Eye (tissue), 1 donor: ENCODE measurements around the gene CNIH2.
"Not testable (repeated sequence)": the region's sequence is repeated elsewhere in the genome, so short reads cannot be mapped to it uniquely, and the experiment has no call there.

Source experiments
- DNase-seq: peaks from one replicate; pipeline ENCODE4 v3.0.0-alpha.2; 2015

Gene CNIH2

DNA sequence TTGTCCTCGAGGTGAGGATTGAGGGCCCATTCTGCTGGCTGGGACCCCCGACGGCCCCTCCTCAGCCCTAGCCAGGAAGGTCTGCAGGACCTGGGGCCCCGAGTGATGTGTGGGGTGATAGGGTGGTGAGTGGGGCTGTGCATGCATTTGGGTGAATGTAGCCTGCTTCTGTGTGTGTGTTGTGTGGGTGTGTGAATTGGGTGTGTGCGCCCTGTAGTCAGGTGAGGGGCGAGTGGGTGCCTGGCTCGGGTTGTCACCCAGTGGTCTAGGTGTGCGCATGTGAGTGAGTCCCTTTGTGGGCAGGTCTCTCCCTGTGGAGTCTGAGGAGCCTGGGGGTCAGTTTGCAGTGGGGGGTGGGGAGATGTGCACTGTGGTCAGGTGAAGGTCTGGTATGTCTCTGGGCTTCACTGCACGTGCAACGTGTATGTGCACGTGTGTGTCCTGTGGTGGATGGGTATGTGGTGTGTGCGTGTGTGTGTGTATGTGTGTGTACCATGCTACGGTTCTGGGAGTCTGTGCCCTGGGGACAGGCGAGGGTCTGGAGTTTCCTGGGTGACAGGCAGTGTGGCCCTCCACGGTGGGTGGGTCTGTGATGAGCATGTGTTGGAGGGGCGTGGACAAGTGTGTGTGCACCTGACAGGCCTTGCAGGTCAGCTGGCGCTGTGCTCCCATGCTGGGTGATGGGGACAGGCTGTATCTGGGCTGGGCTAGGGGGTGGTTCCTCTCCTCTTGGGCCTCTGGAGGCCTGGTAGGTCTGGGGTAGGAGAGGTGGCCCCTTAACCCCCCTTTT is 14.8 kb downstream of the CNIH2 start:
- no peak for DNase-seq

DNA sequence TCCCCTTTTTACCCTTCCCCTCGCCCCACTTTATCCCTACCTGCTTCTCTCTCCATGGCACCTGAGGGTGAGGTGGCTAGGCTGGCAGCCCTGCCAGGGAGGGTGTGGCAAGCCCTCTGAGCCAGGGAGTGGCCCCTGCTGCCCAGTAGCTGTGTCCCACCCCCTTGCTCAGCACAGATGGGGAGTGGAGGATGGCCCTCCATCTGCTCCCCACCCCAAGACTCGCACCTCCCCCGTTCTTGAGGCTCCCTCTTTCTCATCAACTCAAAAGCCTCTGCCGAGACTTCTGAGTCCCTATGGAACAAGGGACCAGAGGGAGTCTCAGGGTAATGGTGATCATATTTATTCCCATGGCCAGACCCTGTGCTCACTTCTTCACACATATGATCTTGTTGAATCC is 15.4 kb downstream of the CNIH2 start:
- no peak for DNase-seq

DNA sequence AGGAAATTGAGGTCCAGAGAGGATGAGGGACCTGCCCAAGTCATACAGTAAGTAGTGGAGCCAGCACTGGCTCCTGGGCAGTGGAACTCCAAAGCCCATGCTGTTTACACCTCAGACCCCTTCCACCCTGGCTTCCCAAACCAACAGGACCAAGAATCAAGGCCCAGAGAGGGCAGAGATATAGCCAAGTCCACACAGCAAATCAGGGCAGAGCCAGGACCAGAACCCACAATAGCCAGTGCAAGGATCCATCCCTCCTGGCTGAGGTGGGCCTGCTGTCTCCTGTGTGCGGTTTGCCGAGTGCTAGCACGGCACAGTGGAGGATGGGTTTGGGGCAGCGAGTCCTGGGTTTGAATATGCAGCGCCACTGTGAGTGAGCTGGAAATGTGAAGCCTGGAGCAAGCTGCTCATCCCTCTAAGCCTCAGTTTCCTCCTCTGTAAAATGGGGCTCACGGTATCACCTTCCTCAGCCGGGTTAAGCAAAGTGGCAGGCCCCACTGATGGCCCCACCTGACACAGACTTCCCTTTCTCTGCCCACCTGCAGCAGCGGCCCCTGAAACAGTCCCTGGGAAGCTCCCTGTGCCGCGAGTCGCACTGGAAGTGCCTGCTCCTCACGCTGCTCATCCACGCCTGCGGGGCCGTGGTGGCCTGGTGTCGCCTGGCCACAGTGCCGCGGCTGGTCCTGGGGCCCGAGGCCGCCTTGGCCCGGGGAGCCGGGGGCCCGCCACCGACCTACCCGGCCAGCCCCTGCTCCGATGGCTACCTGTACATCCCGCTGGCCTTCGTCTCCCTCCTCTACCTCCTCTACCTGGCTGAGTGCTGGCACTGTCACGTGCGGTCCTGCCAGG is 16.0 kb downstream of the CNIH2 start:
- DNase-seq = no peak

DNA sequence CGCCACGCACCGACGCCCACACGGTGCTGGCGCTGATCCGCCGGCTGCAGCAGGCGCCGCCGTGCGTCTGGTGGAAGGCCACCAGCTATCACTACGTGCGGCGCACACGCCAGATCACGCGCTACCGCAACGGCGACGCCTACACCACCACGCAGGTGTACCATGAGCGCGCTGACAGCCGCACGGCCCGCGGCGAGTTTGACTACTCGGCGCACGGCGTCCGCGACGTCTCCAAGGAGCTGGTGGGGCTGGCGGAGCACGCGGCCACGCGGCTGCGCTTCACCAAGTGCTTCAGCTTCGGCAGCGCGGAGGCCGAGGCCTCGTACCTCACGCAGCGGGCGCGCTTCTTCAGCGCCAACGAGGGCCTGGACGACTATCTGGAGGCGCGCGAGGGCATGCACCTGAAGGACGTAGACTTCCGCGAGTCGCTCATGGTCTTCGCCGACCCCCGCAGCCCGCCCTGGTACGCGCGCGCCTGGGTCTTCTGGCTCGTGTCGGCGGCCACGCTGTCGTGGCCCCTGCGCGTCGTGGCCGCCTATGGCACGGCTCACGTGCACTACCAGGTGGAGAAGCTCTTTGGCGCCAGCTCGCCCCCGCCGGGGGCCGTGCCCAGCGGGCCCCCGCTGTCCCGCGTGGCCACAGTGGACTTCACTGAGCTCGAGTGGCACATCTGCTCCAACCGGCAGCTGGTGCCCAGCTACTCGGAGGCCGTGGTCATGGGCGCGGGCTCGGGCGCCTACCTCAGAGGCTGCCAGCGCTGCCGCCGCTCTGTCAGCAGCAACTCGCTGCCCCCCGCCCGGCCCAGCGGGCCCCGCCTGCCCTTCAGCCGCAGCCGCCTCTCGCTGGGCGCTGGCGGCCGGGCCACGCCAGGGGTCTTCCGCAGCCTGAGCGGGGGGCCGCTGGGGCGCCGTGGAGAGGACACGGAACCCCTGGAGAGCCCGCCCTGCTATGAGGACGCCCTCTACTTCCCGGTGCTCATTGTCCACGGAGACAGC is 16.9 kb downstream of the CNIH2 start:
- no peak for DNase-seq

DNA sequence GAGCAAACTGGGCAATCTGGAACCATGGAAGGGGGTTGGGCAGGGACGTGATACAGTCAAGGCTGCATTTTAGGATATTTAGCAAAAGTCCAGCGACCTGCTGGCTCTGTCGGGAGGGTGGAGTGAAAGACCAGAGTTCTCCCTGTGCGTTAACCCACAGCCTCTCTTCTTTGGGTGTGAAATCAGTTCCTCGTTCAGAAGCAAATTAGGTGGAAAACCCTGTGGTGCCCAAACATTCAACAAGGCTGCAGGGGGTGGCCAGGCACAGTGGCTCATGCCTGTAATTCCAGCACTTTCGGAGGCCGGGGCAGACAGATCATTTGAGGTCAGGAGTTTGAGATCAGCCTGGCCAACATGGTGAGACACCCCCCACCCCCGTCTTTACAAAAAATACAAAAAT is 19.6 kb downstream of the CNIH2 start:
- DNase-seq = no peak

DNA sequence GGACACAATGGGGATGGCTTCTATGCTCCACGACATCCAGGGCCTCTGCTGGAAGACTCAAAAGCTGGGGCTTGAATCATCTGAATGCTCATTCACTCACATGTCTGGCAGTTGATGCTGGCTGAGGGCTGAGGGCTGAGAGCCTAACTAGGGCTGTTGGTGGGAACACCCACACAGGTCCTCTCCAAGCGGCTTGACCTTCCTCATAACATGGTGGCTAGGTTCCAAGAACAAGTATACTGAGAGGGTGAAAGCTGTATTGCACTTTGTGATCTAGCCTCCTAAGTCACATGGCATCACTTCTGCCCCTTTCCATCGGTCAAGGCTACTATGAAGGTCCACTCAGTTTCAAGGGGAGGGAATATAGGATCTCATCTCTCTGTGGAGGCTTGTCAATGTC is 21.2 kb downstream of the CNIH2 start:
- no peak for DNase-seq

DNA sequence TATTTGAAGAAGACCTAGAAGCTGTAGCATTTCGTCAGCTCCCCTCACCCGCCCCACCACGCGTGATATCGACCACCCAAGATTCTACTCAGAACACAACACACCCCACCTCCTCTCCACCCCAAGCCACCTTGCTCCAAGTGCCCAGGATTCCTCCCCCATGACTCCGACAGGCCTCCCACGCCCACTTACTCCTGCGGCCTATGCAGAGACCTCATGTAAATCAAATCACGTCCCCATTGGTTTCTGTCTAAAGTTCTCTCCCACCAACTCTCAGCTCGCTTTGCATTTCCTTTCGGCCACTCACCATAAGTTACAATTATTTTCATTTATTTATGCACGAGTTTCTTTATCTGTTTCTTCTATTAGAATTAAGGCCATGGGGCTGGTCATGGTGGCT is 24.7 kb downstream of the CNIH2 start:
- no peak for DNase-seq

DNA sequence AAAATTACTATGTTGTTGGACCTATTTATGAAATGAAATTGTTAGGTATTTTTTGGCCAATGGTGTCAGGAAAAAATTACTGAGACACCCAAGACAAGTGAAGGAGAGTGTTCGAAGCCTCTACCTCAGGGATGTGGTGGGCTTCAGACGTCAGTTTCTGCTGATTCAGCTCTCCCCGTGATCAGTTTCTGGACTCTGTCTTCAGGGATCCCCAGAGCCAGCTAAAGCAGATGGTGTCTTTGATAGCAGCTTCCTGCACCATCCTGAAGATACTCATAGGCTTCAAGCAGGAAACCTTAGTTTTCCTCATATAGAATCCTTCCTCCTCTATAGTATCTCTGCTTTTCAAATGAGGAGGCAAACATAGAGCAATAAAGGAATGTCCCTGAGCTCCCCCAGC is 31.5 kb downstream of the CNIH2 start:
- DNase-seq = no peak

DNA sequence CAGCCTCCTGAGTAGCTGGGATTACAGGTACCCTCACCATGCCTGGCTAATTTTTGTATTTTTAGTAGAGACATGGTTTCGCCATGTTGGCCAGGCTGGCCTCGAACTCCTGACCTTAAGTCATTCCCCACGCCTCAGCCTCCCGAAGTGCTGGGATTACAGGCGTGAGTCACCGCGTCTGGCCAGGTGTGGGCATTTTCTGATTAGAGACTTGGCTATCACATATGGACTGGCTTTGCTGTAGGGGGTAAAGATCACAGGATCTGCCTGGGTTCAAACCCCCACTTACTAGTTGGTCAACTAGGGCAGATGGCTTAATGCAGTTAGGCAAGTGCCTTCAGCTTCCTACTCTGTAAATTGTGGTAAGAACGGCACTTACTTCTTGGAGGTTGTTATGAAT is 32.3 kb downstream of the CNIH2 start:
- DNase-seq = no peak

DNA sequence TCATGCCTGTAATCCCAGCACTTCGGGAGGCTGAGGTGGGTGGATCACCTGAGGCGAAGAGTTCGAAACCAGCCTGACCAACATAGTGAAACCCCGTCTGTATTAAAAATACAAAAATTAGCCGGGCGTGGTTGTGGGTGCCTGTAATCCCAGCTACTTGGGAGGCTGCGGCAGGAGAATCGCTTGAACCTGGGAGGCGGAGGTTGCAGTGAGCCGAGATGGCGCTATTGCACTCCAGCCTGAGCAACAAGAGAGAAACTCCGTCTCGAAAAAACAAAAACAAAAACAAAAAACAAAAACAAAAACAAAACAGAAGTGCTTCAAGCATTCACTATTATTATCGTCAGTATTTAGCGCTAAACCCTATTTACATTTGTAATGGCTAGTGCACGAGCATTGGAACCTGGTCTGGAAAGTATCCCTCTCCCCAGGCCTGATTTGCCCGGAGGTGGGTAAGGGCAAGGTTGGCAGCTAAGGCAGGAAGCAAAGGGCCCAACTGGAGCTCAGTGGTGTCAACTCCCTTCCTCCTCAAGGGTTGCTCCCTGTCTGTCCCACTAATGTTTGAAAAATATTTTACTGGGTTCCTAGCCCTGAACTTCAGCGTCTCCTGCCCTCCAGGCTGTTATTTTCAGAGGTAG is 32.9 kb downstream of the CNIH2 start:
- DNase-seq = not testable (repeated sequence)

DNA sequence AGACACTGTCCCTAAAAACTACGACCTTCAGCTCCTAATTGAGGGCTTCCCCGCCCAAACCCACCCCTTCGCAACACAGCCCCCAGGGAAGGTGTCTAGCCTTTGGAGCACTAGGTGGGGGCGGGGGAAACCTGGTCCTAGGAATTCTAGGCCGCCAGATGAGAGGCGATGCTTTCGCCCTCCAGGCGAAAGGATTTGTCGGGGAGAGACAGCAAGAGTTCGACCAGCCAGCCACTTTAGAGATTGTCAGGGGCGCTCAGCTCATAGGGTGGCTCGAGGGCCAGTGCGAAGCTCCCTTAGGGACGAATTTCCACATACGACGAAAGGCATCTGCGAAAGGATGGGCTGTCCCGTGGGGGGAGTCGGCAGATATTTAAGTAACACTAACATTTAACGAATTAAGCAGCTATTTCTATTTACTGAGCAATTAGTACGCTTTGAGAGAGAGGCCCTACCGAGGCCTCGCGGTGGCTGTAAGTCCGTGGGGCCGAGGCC is 33.5 kb downstream of the CNIH2 start:
- DNase-seq = no peak

DNA sequence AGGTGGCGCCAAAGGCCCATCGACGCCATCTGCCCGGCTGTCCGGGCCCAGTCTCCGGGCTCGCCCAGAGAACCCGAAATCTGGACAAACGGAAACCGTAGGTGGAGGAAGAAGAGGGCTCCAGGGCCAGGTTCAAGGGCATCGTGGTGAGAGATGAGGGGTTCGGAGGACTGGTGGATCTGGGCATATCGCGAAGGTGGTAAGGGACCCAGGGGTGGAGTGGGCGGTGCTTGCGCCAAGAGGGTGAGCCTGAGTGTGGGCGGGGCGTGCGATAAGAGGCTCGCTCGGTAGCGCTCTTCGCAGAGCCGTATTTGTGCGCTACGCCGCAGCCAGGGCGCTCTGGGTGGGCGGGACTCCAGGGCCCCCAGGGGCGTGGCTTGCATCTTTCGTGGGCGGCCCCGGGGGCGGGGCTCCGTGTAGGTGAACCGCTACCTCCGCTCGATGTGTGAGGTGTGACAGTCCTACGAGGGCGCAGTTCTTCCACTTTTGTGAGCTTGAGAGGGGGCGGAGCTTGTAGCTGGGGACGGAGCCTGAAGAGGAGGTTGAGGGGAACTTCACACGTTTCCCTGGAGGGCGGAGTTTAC is 34.1 kb downstream of the CNIH2 start:
- DNase-seq = peak; percentile 96

DNA sequence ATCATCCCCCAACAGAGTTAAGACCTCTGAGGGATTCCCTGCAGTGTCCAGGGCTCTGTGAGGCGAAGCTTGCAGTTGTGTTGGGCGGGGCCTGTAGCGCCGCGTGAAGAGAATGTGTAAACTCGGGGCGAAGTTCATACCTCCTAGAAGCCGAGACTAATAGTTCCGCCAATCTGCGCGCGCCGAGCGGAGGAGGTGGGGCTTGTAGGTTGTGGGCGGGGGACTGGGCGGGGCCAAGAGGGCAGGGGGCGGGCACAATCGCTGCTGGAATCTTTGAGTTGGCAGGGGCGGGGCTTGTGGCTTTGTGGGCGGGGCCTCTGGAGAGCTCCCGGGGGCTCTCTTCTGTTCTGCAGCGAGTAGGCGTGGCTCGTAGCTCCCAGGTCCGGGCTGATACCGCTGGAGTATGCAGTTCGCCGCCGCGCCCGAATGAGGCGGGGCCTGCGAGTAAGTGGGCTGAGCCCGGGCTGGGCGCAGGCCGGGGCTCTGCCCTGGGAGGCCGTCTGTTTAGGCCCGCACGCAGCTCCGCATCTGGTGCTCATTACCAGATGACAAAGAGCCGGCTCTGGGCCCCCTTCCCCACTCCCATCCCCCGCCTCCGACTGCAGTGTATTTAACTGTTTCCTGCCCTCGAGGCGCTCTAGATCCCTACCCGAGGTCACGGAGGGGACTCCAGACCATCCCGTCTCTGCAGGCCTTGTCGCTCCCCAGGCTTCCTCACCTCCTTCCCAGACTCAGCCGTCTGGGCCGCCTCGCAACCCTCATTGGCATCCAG is 34.8 kb downstream of the CNIH2 start:
- peak; percentile 98 for DNase-seq

DNA sequence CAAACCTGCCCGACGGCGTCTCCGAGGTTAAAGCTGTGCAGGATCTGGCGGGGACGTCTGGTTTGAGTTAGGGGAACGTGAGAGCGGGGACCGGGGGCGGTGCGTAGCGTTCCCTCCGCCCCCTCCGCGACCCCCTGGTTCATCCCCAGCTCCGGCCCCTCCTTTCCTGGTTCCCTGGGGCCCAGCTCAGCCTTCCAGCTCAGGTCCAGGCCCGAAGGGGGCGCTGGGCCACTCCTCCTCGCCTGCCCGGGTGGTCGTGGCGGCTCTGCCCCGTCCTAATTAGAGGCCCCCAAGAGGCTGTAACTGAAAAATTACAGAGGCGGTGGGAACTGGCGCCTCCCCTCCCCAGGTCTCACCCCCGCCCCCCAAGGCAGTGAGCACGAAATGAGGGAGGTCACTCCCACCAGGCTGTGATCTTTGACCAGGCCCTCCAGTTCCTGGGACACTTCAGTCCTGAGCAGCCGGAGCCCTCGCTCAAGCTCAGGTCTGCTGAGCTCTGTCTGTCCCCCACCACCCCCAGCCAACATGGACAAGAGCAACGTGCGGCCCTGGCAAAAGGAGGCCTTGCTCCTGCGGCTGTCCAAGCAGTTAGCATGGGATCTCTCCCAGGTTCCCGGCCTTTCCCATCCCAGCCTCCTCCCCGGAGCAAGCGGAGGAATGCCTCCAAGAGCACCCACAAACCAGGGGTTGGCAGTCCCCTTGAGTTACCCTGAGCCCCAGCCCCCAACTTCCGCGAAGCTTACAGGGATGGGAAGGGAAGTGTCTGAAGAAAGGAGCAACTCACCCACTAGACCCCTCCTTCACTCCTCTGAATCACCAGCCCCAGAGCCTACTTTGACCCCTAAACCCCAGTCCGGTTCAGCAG is 35.6 kb downstream of the CNIH2 start:
- peak; percentile 95 for DNase-seq

DNA sequence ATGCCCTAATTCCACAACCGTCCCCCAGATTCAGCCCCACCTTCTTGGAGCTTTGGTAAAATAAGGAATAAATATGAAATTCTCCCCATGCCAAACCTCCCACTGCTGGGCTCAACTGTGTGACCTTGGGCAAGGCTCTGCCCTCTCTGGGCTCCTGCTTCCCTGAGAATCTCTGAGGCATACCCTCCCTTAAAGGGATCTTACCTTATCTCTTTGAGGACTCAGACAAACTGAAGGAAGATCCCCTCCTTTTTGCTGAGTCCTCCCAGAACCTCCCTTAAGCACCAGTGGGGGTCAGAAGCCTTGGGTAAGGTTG is 36.2 kb downstream of the CNIH2 start:
- DNase-seq = no peak

DNA sequence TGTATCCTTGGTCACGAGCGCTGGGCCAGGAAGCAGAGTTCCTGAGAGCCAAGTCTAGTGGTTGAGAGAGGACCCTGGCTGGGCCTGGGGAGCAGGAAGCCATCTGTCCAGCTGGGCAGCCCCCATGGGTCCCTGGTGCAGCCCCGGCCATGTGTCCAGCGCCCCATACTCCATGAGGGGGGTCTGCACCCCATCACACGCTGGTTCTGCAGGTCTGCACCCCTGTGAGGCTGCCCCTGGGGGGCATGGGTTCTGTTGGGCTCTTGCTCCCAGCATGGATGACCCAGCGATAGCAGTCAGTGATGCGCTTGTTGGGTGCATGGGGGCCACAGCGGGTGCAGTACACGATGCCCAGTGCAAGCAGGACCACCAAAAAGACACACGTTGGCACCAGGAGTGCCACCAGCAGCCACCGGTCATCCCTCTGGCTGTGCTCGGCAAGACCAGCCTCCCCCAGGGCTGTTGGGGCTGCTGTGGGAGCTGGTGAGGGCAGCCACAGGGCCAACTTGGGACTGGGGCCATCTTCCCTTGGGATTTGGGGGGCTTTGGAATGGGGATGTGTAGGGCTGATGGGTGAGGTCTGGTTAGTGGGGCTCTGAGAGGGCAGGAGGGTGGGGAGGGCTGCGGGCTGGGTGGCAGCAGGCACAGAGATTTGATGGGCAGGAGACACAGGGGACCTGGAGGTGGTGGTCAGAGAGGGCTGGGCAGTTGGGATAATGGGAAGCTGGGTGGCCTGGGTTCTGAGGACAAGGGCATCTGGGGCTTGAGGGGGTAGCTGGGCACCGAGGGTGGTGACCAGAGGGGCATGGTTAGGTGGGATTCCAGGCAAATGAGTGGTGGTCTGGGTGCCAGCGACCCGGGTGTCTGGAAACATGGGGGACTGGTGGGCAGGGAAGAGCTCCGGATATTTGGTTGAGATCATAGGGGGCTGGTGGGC is 36.9 kb downstream of the CNIH2 start:
- no peak for DNase-seq

DNA sequence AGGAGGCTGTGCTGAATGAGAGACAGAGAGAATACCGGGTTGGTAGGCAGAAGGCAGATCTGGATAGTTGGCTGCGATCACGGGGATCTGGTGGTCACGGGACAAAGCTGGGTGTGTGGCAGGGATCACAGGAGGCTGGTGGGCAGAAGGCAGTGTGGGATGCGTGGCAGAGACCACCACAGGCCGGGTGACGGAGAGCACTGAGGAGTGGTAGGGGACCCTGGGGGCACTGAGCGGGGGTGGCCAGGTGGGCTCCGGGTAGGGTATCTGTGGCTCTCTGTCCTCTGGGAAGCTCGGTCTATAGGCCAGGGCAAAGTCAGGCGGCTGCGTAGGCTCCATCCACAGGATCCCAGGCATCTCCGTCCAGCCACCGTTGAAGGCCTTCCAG is 37.5 kb downstream of the CNIH2 start:
- DNase-seq = no peak

DNA sequence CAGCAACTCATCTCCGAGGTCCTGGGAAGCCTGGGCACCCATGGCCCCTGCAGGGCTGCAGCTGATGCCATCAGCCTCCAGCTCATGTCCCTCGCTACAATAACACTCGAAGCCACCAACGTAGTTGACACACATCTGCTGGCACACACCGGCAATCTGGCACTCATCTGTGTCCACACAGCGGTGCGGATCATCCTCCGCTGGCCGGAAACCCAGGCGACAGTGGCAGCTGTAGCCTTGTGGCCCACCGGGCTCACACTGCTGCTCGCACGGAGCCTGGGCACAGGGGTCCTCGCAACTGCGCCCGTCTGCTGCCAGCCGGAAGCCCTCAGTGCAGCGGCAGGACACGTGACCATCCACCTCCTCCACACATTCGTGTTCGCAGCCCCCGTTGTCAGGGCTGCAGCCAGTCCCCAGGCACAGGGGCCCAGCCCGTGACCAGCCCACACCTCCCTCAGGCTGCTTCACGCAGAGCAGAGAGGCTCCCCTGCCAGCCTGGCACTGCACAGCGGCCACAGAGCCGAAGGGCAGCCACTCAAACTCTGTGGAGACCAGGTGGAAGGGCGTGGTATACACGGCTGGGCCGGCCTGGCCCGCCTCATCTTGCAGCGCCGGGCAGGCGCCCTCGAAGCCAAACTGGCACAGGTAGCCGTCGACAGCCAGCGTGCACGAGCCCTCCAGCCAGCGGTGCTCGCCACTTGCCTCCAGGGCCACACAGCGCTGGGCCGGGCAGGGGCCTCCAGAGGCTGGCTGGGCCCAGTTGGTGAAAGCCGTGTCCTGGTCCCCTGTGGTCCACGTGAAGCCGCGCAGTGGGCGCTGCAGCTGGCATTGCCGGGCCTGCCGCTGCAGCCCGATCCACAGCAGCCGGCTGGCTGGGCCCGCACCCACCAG is 38.2 kb downstream of the CNIH2 start:
- DNase-seq = no peak
